H9 (cell line): ENCODE data around the gene CELF5. TPM values are rescaled to one million over a fixed set of nuclear protein-coding genes. Genes with fewer than 3 reads are reported as not detected.

Experiments used
- DNase-seq: peaks from one replicate; pipeline ENCODE4 v3.0.0-alpha.2; 2017
- H2AFZ ChIP-seq: one replicate; pipeline ENCODE4 v1.6.1; 2013; ENCODE audit warnings: mild to moderate bottlenecking, low read length, control low read depth, moderate library complexity
- H2AK5ac ChIP-seq: 2 replicates; pipeline ENCODE4 v1.6.1; 2013; ENCODE audit warnings: low read length, control low read depth, mixed read lengths; ENCODE audit not compliant: insufficient read length
- H2BK120ac ChIP-seq: one replicate; pipeline ENCODE4 v1.6.1; 2013; ENCODE audit warnings: low read depth, mild to moderate bottlenecking, low read length, control low read depth, inconsistent platforms; ENCODE audit not compliant: poor library complexity, severe bottlenecking
- H2BK12ac ChIP-seq: 2 replicates; pipeline ENCODE4 v1.6.1; 2013; ENCODE audit warnings: low read length, control low read depth, mixed read lengths, low read depth; ENCODE audit not compliant: insufficient read length
- H2BK15ac ChIP-seq: 2 replicates; pipeline ENCODE4 v1.6.1; 2013; ENCODE audit warnings: low read depth, low read length, control low read depth
- H2BK20ac ChIP-seq: one replicate; pipeline ENCODE4 v1.6.1; 2013; ENCODE audit warnings: low read depth, mild to moderate bottlenecking, low read length, control low read depth, inconsistent platforms; ENCODE audit not compliant: poor library complexity, severe bottlenecking
- H2BK5ac ChIP-seq: 2 replicates; pipeline ENCODE4 v1.6.1; 2013; ENCODE audit warnings: low read length, control low read depth, mixed read lengths; ENCODE audit not compliant: insufficient read length
- H3K14ac ChIP-seq: 2 replicates; pipeline ENCODE4 v1.6.1; 2013; ENCODE audit warnings: low read length, control low read depth; ENCODE audit not compliant: insufficient read depth
- H3K18ac ChIP-seq: 2 replicates; pipeline ENCODE4 v1.6.1; 2013; ENCODE audit warnings: low read depth, mild to moderate bottlenecking, mixed read lengths, low read length, control low read depth; ENCODE audit not compliant: insufficient read length
- H3K23ac ChIP-seq: 2 replicates; pipeline ENCODE4 v1.6.1; 2013; ENCODE audit warnings: low read length, control low read depth, mixed read lengths, low read depth; ENCODE audit not compliant: insufficient read length
- H3K23me2 ChIP-seq: 2 replicates; pipeline ENCODE4 v1.6.1; 2013; ENCODE audit warnings: low read depth, mild to moderate bottlenecking, mixed read lengths, low read length, control low read depth; ENCODE audit not compliant: insufficient read length, poor library complexity, severe bottlenecking
- H3K27ac ChIP-seq: 2 replicates; pipeline ENCODE4 v1.5.1; 2013; ENCODE audit warnings: low read length, control low read depth, mixed read lengths, low read depth; ENCODE audit not compliant: insufficient read length
- H3K27me3 ChIP-seq: 2 replicates; pipeline ENCODE4 v1.6.1; 2013; ENCODE audit warnings: low read length, control low read depth, inconsistent platforms; ENCODE audit not compliant: insufficient read depth
- H3K4ac ChIP-seq: 2 replicates; pipeline ENCODE4 v1.6.1; 2013; ENCODE audit warnings: low read depth, mild to moderate bottlenecking, control low read depth, inconsistent platforms, low read length, moderate library complexity
- H3K4me1 ChIP-seq: 2 replicates; pipeline ENCODE4 v1.6.1; 2013; ENCODE audit warnings: low read length, control low read depth, inconsistent platforms; ENCODE audit not compliant: insufficient read depth
- H3K4me2 ChIP-seq: 2 replicates; pipeline ENCODE4 v1.6.1; 2013; ENCODE audit warnings: low read length, control low read depth, mixed read lengths; ENCODE audit not compliant: insufficient read length, insufficient read depth
- H3K56ac ChIP-seq: 2 replicates; pipeline ENCODE4 v1.6.1; 2013; ENCODE audit warnings: low read depth, mild to moderate bottlenecking, mixed read lengths, low read length, control low read depth; ENCODE audit not compliant: insufficient read length
- H3K79me1 ChIP-seq: 2 replicates; pipeline ENCODE4 v1.6.1; 2013; ENCODE audit warnings: low read depth, mild to moderate bottlenecking, moderate library complexity, low read length, control low read depth, inconsistent platforms; ENCODE audit not compliant: insufficient read depth, poor library complexity, severe bottlenecking
- H3K79me2 ChIP-seq: 2 replicates; pipeline ENCODE4 v1.6.1; 2013; ENCODE audit warnings: low read length, control low read depth, inconsistent platforms; ENCODE audit not compliant: insufficient read depth
- H3K9ac ChIP-seq: 2 replicates; pipeline ENCODE4 v1.6.1; 2013; ENCODE audit warnings: low read length, control low read depth, mixed read lengths; ENCODE audit not compliant: insufficient read length; ENCODE audit errors: extremely low read depth
- H3K9me3 ChIP-seq: one replicate; pipeline ENCODE4 v1.6.1; 2013; ENCODE audit warnings: low read depth, low read length, inconsistent platforms; ENCODE audit not compliant: control insufficient read depth
- H3T11ph ChIP-seq: one replicate; pipeline ENCODE4 v1.6.1; 2013; ENCODE audit warnings: mild to moderate bottlenecking, low read length, control low read depth, inconsistent platforms
- H4K20me1 ChIP-seq: one replicate; pipeline ENCODE4 v1.6.1; 2013; ENCODE audit not compliant: control insufficient read depth, insufficient read length, insufficient read depth
- H4K5ac ChIP-seq: 2 replicates; pipeline ENCODE4 v1.6.1; 2013; ENCODE audit warnings: low read depth, mild to moderate bottlenecking, mixed read lengths, low read length, control low read depth; ENCODE audit not compliant: insufficient read length
- H4K8ac ChIP-seq: replicated peaks from 2 replicates; pipeline ENCODE4 v1.6.1; 2013; ENCODE audit warnings: low read length, control low read depth, mixed read lengths, low read depth; ENCODE audit not compliant: insufficient read length
- H4K91ac ChIP-seq: 2 replicates; pipeline ENCODE4 v1.6.1; 2013; ENCODE audit warnings: low read depth, mild to moderate bottlenecking, moderate library complexity, mixed read lengths, low read length, control low read depth; ENCODE audit not compliant: insufficient read length
- H3K27ac Mint-ChIP-seq, 3 experiments: 2 replicates in 2 of 3; 3 replicates in 1 of 3; pipeline ENCODE4 v1.8.0; 2020 to 2021; ENCODE audit warnings: mixed read lengths in 3 of 3, mild to moderate bottlenecking in 1 of 3, moderate library complexity in 1 of 3
- H3K27me3 Mint-ChIP-seq: 2 replicates; pipeline ENCODE4 v1.8.0; 2021; ENCODE audit warnings: low read depth, mild to moderate bottlenecking, moderate library complexity, mixed read lengths
- H3K36me3 Mint-ChIP-seq, 3 experiments: 2 replicates in 2 of 3; 3 replicates in 1 of 3; pipeline ENCODE4 v1.8.0; 2020 to 2021; ENCODE audit warnings: low read depth in 3 of 3, mixed read lengths in 3 of 3; ENCODE audit not compliant: insufficient read depth in 1 of 3
- H3K4me1 Mint-ChIP-seq, 2 experiments: 2 replicates each; pipeline ENCODE4 v1.8.0; 2020; ENCODE audit warnings: mixed read lengths in 2 of 2
- H3K4me3 Mint-ChIP-seq, 2 experiments: 2 replicates in 1 of 2; 3 replicates in 1 of 2; pipeline ENCODE4 v1.8.0; 2020 to 2021; ENCODE audit warnings: mild to moderate bottlenecking in 2 of 2, mixed read lengths in 2 of 2, moderate library complexity in 1 of 2
- H3K9me3 Mint-ChIP-seq, 2 experiments: 2 replicates in 1 of 2; 3 replicates in 1 of 2; pipeline ENCODE4 v1.8.0; 2020; ENCODE audit warnings: mild to moderate bottlenecking in 2 of 2, mixed read lengths in 2 of 2, moderate library complexity in 1 of 2
- CTCF ChIP-seq: fragments of 200-600 bp; sonication (generic); conservative IDR thresholded peaks from 3 replicates; pipeline ENCODE4 v1.8.0; 2021; ENCODE audit warnings: antibody characterized with exemption, mild to moderate bottlenecking
- WGBS: extraction: QIAGEN DNeasy Blood & Tissue Kit; methylation state at CpG from one replicate; pipeline ENCODE4 v1.1.7; 2013; ENCODE audit warnings: missing lambda C conversion rate, low lambda C conversion rate, mixed read lengths; ENCODE audit not compliant: insufficient read length; ENCODE audit errors: extremely low coverage; 5-methylcytosine and 5-hydroxymethylcytosine counted together
- total RNA-seq: library from RNA; stranded (reverse); gene quantifications from 2 replicates; pipeline ENCODE4 v1.2.1, GENCODE V29; 2021

Gene CELF5
- total RNA-seq, 1 experiment from 2014 or later: 4.8 TPM

GRCh38 chr19:3250675-3251074 lies 26.2 kb downstream of the CELF5 start:
- Histone ChIP-seq H2AK5ac (no peak overlapping the region), H4K5ac (no peak overlapping the region), H3K18ac (no peak overlapping the region), H2BK5ac (no peak overlapping the region), H3K9me3 (no peaks in the 10 kb centered on the region), H2BK12ac (no peak overlapping the region), H3K79me2 (no peaks in the 10 kb centered on the region), H2BK120ac (no peak overlapping the region), H3K4me2 (no peak overlapping the region), H3K4ac (no peak overlapping the region), H3T11ph (no peak overlapping the region), H3K4me1 (no peaks in the 10 kb centered on the region), H3K79me1 (no peaks in the 10 kb centered on the region), H4K8ac (no peak overlapping the region), H4K91ac (no peak overlapping the region), H4K20me1 (no peaks in the 10 kb centered on the region), H2BK15ac (no peak overlapping the region), H3K9ac (no peak overlapping the region), H3K27ac (no peak overlapping the region), H3K23me2 (no peaks in the 10 kb centered on the region), H3K27me3 (no peaks in the 10 kb centered on the region), H2AFZ (no peak overlapping the region), H3K23ac (no peak overlapping the region), H2BK20ac (no peak overlapping the region), H3K56ac (no peak overlapping the region), H3K14ac (no peak overlapping the region)
- no peak overlapping the region for H3K4me3 Mint-ChIP-seq
- H3K4me1 Mint-ChIP-seq: peaks cover 2 to 13% of the 10 kb centered on the region in 2 experiments; a peak in 3 of 4 replicates
- DNase-seq: no peak
- peaks cover 8 to 34% (median 32%) of the 10 kb centered on the region in 3 experiments for H3K36me3 Mint-ChIP-seq
- no CpG with 5 or more reads among the region's 7 CpGs for WGBS
- H3K27me3 Mint-ChIP-seq: peaks cover 16% of the 10 kb centered on the region
- no peak overlapping the region for H3K27ac Mint-ChIP-seq
- no peaks in the 10 kb centered on the region; a peak in 2 of 5 replicates for H3K9me3 Mint-ChIP-seq
- peak; percentile 58 for TF ChIP-seq CTCF
